BLaER1 (cell line): ENCODE data around the gene XPR1.

ENCODE experiments used
- H3K27ac ChIP-seq: shearing (Covaris generic); formaldehyde crosslinking; 2 replicates; pipeline ENCODE4 v1.8.1; 2022
- H3K27me3 ChIP-seq: shearing (Covaris generic); formaldehyde crosslinking; 2 replicates; pipeline ENCODE4 v1.8.1; 2022
- H3K36me3 ChIP-seq: shearing (Covaris generic); formaldehyde crosslinking; 2 replicates; pipeline ENCODE4 v1.8.1; 2022
- H3K4me1 ChIP-seq: shearing (Covaris generic); formaldehyde crosslinking; 2 replicates; pipeline ENCODE4 v1.8.1; 2022
- H3K4me2 ChIP-seq: shearing (Covaris generic); formaldehyde crosslinking; 2 replicates; pipeline ENCODE4 v1.8.1; 2022
- H3K4me3 ChIP-seq: shearing (Covaris generic); formaldehyde crosslinking; 2 replicates; pipeline ENCODE4 v1.8.1; 2022
- H3K9ac ChIP-seq: shearing (Covaris generic); formaldehyde crosslinking; 2 replicates; pipeline ENCODE4 v1.8.1; 2022
- H3K9me3 ChIP-seq: shearing (Covaris generic); formaldehyde crosslinking; 2 replicates; pipeline ENCODE4 v1.8.1; 2022
- H4K20me1 ChIP-seq: shearing (Covaris generic); formaldehyde crosslinking; 2 replicates; pipeline ENCODE4 v1.8.1; 2022
- Cebpa-rat ChIP-seq: shearing (Covaris generic); IDR thresholded peaks from 2 replicates; pipeline ENCODE4 v1.8.1; 2022

The XPR1 gene

DNA sequence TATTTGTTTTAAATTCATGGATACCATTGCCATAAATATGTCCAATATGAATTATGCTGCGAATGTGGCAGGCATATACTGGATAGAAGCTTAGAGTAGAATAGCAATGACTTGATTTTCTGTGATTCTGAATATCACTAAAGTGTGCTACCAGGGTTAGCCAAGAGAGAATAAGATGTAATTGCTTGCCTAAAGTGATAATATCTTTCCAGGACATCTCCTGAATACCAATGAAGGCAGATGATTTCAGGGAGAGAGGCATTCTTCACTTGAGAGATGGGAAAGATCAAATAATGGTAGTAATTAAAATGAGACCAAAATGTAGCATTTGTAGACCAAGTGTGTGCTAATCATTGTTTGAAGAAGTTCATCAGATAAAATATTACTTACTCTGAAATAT lies 227.5 kb downstream of the XPR1 start:
- Histone ChIP-seq H3K4me3 (no peak overlapping the region), H3K4me1 (peaks cover 9% of the 10 kb centered on the region), H3K9me3 (no peaks in the 10 kb centered on the region), H3K9ac (no peak overlapping the region), H3K4me2 (no peak overlapping the region), H4K20me1 (no peaks in the 10 kb centered on the region), H3K27ac (no peak overlapping the region), H3K27me3 (no peaks in the 10 kb centered on the region), H3K36me3 (no peaks in the 10 kb centered on the region)
- no peak for TF ChIP-seq Cebpa-rat

DNA sequence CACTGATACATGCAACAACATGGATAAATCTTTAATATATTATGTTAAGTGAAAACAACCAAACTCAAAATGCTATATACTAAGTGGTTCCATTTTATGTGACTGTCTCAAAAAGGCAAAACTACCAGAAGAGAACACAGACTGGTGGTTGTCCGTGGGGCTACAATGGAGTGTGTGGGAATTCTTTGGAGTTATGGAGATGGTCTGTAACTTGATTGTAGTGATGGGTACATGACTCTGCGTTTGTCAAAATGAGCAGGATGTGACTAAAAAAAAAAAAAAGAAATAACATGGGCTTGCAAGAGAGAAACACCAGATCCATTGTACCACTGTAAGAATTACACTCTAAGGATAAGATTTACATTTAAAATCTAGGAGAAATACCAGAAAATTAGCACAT lies 228.7 kb downstream of the XPR1 start:
- no peak for TF ChIP-seq Cebpa-rat

DNA sequence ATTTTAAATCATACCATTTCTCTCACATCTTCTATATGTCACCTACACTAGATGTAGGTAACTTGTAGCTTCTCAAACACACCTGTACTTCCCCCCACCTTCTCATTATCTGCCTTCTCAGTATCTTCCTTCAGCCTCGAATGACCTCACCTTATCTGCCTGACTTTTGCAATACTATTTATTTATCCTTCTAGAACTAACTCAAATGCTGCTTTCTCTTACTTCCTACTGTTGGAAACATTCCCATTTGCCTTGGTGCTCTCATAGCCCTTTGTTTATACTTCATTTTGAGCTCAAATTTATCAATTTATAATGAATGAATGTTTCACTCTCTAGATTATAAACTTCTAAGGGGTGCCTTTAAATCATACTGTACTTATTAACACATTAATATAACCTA lies 230.5 kb downstream of the XPR1 start:
- Histone ChIP-seq H3K9me3 (no peaks in the 10 kb centered on the region), H3K9ac (no peak overlapping the region), H4K20me1 (no peaks in the 10 kb centered on the region), H3K27me3 (no peaks in the 10 kb centered on the region), H3K4me2 (no peak overlapping the region), H3K4me3 (no peak overlapping the region), H3K4me1 (peaks cover 4% of the 10 kb centered on the region; the same call in 1 of the 2 replicates), H3K27ac (no peak overlapping the region), H3K36me3 (no peaks in the 10 kb centered on the region)
- TF ChIP-seq Cebpa-rat, result no peak

More for the DNA sequence above, 228.7 kb downstream of the XPR1 start:
- Histone ChIP-seq H3K27ac (no peak overlapping the region), H3K36me3 (no peaks in the 10 kb centered on the region), H3K27me3 (no peaks in the 10 kb centered on the region), H3K4me2 (no peak overlapping the region), H3K9ac (no peak overlapping the region), H4K20me1 (no peaks in the 10 kb centered on the region), H3K4me1 (peaks cover 4% of the 10 kb centered on the region; the same call in 1 of the 2 replicates), H3K4me3 (no peak overlapping the region), H3K9me3 (no peaks in the 10 kb centered on the region)

DNA sequence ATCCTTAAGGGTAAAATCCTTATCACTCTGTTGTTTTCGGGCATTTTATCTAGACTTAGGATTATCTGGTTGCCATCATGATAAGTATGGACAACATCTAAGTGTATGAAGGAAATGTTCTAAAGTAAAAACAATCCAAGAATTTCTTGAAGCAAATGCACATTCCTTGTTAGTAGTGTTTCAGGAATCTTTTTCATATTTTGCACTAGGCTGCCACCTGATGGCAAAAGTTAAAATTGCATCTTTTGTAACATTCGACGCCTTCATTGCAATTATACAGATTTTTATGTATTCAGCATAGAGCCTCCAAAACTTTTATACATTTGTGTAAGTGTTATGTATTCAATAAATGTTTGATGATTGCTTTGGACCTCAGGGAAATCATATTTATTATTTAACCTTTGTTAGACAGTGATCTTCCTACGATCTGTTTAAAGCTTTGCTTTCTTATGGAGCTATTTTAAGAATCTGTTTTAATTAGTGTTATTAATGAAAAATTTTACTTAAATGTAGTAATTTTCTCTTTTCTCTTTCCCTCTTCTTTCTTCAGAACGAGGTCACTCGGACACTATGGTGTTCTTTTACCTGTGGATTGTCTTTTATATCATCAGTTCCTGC lies 231.4 kb downstream of the XPR1 start:
- no peak overlapping the region for H3K9ac ChIP-seq
- H3K27ac ChIP-seq, result no peak overlapping the region
- no peak overlapping the region for H3K4me2 ChIP-seq
- TF ChIP-seq Cebpa-rat, result no peak
- no peaks in the 10 kb centered on the region for H3K9me3 ChIP-seq
- H3K27me3 ChIP-seq, result no peaks in the 10 kb centered on the region
- no peaks in the 10 kb centered on the region for H4K20me1 ChIP-seq
- H3K36me3 ChIP-seq, result no peaks in the 10 kb centered on the region
- no peaks in the 10 kb centered on the region for H3K4me1 ChIP-seq
- H3K4me3 ChIP-seq, result no peak overlapping the region

DNA sequence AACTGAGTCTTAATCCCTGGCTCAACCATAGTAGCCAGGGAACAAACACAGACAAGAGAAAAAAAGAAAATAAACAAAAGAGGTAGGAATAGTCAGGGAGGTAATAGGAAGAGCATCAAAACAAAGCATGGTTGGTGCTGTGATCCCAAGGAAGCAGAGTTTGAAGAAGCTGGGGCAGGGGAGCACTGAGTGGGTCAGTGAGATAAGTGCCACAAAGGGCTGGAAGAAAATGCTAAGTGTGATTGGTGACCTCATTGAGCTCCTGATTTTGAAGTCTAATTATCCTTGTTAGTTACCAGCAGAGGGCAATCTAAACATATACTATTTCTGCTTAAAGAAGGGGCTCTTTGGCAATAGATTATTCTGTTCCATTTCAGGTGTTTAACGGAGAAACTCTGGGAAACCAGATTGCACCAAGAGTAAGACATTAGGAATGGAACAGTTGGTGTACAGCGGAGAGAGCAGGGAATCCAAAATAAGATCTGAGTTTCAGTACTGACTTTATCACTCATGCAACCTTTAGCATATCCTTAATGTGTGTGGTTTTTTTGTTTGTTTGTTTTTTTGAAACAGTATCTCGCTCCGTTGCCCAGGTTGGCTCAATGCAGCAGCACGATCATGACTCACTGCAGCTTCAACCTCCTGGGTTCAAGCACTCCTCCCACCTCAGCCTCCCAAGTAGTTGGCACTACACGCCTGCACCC lies 250.1 kb downstream of the XPR1 start:
- H3K4me2 ChIP-seq, result no peak overlapping the region
- no peak overlapping the region for H3K9ac ChIP-seq
- no peak overlapping the region for H3K4me3 ChIP-seq
- no peak for TF ChIP-seq Cebpa-rat
- no peaks in the 10 kb centered on the region for H3K27me3 ChIP-seq
- no peaks in the 10 kb centered on the region for H3K9me3 ChIP-seq
- H4K20me1 ChIP-seq, result no peaks in the 10 kb centered on the region
- H3K4me1 ChIP-seq, result no peaks in the 10 kb centered on the region
- 0 out of 2 replicates have a peak, but pooled peaks cover 5% of the 10 kb centered on the region for H3K36me3 ChIP-seq
- no peak overlapping the region for H3K27ac ChIP-seq

DNA sequence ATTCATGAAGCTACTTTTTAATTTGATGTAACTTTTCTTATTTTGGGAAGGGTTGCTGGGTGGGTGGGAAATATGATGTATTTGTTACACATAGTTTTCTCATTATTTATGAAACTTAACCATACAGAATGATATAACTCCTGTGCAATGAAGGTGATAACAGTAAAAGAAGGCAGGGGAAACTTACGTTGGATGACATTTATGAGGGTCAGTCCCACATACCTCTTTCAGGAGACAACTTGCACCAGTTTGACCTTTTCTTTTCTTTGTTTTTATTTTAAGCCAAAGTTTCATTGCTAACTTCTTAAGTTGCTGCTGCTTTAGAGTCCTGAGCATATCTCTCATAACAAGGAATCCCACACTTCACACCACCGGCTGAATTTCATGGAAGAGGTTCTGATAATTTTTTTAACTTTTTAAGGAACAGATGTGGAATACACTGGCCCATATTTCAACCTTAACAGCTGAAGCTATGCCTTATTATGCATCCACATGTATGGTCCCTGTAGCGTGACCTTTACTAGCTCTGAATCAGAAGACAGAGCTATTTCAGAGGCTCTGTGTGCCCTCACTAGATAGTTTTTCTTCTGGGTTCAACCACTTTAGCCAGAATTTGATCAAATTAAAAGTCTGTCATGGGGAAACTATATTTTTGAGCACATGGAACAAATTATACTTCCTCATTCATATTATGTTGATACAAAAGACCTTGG lies 252.9 kb downstream of the XPR1 start:
- no peaks in the 10 kb centered on the region for H4K20me1 ChIP-seq
- H3K36me3 ChIP-seq, result peaks cover 9% of the 10 kb centered on the region; the same call in 1 of the 2 replicates
- H3K4me2 ChIP-seq, result no peak overlapping the region
- H3K27me3 ChIP-seq, result no peaks in the 10 kb centered on the region
- no peak overlapping the region for H3K27ac ChIP-seq
- H3K4me3 ChIP-seq, result no peak overlapping the region
- no peak overlapping the region for H3K9ac ChIP-seq
- no peak for TF ChIP-seq Cebpa-rat
- no peaks in the 10 kb centered on the region for H3K9me3 ChIP-seq
- H3K4me1 ChIP-seq, result peaks cover 8% of the 10 kb centered on the region

DNA sequence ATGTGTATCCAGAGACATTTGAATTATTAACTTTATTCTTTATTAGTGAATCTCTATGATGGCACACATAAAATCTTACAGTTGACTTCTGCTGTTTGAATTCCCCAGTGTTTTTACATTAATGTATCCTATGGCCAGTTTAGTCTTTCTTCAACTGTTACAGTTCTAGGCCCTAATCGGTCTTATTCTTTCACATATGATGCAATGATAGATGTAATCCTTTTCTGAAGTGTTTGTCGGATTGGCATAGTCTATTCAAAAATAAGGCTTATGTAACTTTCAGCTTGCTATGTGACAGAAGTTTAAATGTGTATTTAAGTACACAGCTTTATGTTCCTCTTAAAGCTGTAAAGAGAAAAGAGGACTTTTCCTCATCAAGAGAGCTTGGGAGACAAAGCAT lies 254.5 kb downstream of the XPR1 start:
- H3K4me3 ChIP-seq, result no peak overlapping the region

DNA sequence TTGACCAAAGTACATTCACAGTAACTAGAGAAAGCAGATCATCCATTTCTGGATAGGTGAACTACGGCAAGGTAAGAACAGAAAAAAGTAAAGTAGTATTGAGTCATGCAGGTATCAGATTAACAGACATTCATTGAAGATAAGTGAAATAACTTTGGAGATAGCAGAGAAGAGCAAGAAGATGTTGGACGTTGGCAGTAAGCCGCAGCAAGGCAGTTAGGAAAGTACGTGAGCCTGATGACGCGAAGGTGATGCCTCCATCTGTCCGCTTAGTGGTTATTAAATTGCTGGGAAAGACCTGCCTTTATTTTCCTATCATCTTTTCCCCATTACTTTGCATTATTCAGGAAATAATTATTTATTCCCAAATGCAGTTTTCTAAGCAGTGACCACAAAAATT lies 256.0 kb downstream of the XPR1 start:
- Histone ChIP-seq H3K36me3 (peaks cover 9% of the 10 kb centered on the region; the same call in 1 of the 2 replicates), H3K9ac (no peak overlapping the region), H3K9me3 (no peaks in the 10 kb centered on the region), H3K27ac (no peak overlapping the region), H4K20me1 (no peaks in the 10 kb centered on the region), H3K4me2 (no peak overlapping the region), H3K4me1 (peaks cover 8% of the 10 kb centered on the region), H3K4me3 (no peak overlapping the region), H3K27me3 (no peaks in the 10 kb centered on the region)
- no peak for TF ChIP-seq Cebpa-rat

More for the DNA sequence above, 254.5 kb downstream of the XPR1 start:
- TF ChIP-seq Cebpa-rat, result no peak
- no peaks in the 10 kb centered on the region for H3K9me3 ChIP-seq
- no peak overlapping the region for H3K27ac ChIP-seq
- no peak overlapping the region for H3K4me2 ChIP-seq
- no peaks in the 10 kb centered on the region for H4K20me1 ChIP-seq
- H3K36me3 ChIP-seq, result peaks cover 9% of the 10 kb centered on the region; the same call in 1 of the 2 replicates
- H3K9ac ChIP-seq, result no peak overlapping the region
- no peaks in the 10 kb centered on the region for H3K27me3 ChIP-seq
- peaks cover 8% of the 10 kb centered on the region for H3K4me1 ChIP-seq

DNA sequence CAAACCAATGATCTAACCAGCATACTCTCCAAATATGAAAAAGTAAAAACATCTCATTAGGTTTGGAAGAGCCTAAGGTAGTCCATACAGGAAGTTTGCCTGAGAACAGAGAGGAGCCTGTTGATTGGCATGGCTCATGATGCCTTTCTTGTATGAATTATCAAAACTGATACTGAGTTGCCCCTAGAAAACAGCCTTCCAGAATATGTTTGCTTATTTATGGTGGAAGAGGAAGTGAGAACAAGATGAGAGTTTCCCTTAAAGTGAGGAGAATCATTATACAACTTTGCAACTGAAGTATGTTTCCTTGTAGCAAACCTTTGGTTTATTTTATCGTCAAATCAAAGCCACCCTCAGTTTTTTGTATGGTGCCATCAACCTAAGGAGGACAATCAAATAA lies 257.0 kb downstream of the XPR1 start:
- peaks cover 8% of the 10 kb centered on the region; the same call in 1 of the 2 replicates for H3K36me3 ChIP-seq
- H3K4me3 ChIP-seq, result no peak overlapping the region
- peak overlapping the region; percentile 19; the same call in 1 of the 2 replicates for H3K4me2 ChIP-seq
- H3K9me3 ChIP-seq, result no peaks in the 10 kb centered on the region
- H3K27me3 ChIP-seq, result no peaks in the 10 kb centered on the region
- H4K20me1 ChIP-seq, result no peaks in the 10 kb centered on the region
- no peak overlapping the region for H3K27ac ChIP-seq
- H3K9ac ChIP-seq, result no peak overlapping the region
- H3K4me1 ChIP-seq, result peaks cover 17% of the 10 kb centered on the region
- TF ChIP-seq Cebpa-rat, result no peak

DNA sequence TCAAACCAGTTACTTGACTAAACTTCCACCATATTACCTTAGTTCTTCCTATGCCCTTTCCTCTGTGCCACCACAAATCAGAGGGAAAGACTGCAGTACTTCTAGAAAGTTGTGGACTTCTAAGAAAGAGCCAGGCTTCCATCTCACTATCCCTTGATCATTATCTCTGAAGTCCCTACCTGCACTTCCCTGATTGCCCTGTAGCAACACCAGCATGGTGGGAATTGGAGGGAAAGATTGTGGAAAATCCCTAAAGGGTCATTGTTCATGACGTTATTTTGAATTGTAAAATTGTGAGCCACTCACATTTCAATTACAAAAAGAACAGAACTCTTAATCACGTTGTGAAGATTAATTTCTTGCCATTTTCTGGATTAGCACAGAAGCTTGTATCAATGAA lies 257.5 kb downstream of the XPR1 start:
- Histone ChIP-seq H3K9ac (no peak overlapping the region), H4K20me1 (no peaks in the 10 kb centered on the region), H3K27me3 (no peaks in the 10 kb centered on the region), H3K4me1 (peaks cover 21% of the 10 kb centered on the region), H3K4me2 (peak overlapping the region; percentile 19; the same call in 1 of the 2 replicates), H3K4me3 (no peak overlapping the region), H3K36me3 (peaks cover 4% of the 10 kb centered on the region; the same call in 1 of the 2 replicates), H3K9me3 (no peaks in the 10 kb centered on the region), H3K27ac (no peak overlapping the region)
- no peak for TF ChIP-seq Cebpa-rat
